GM18511 (cell line): ENCODE measurements around the gene ZNF112.

ENCODE experiments used
- ATAC-seq: cut with Tn5 transposase; IDR thresholded peaks from one replicate; pipeline ENCODE4 v1.9.1; 2021; ENCODE audit warnings: mild to moderate bottlenecking, moderate library complexity; ENCODE audit not compliant: unreplicated experiment

ZNF112 gene

GRCh38 chr19:44284968-44285367, 71.5 kb downstream of the ZNF112 start:
- ATAC-seq: no peak

DNA sequence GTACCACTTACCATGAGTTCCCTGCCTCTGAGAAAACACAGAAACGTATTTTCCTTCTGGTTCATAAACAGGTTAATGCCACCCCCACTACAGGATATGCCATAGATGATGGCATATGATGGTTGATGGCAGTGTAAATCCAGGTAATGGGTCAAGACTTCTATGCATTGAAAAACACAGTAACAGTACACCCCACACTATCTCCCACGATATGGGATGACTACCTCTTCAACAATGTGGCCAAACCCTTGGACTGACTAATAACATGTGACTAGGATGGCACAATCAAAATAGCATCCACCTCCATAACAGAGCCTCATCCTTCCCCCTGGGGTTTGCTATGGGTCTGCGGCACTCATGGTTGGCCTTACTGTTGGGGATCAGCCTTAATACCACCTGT, 73.6 kb downstream of the ZNF112 start:
- ATAC-seq: no peak

- no peak for ATAC-seq
Measured at GRCh38 chr19:44280916-44281315, 75.6 kb downstream of the ZNF112 start.

GRCh38 chr19:44278181-44278690, 78.2 kb downstream of the ZNF112 start:
- no peak for ATAC-seq

DNA sequence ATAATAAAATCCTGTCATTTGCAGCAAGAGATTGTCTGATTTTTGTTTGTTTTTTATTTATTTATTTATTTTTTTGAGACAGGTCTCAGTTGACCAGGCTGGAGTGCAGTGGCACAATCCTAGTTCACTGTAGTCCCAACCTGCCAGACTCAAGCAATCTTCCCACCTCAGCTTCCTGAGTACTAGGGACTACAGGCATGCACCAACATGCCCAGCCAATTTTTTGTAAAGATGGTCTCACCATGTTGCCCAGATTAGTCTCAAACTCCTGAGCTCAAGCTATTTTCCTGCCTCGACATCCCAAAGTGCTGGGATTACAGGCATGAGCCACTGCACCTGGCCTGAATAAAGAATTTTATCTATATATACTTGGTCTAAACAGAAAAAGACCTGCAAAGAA, 79.1 kb downstream of the ZNF112 start:
- ATAC-seq: no peak
